Measurements from ENCODE around the gene FOXP3.

Gene FOXP3

GRCh38 chrX:49237060-49237459 is 27.4 kb downstream of the FOXP3 start:
- intact Hi-C loops (cut with DNase I; ENCODE audit: low total_unique reads) = no loop called here
- no peaks in the 10 kb centered on the region for H3K27me3 ChIP-seq
- no peaks in the 10 kb centered on the region for H3K9me3 ChIP-seq
- no peak overlapping the region for H3K4me3 ChIP-seq
- peak in 1 of 2 donors; percentile 27 for DNase-seq
- TF ChIP-seq, protein P1, sequence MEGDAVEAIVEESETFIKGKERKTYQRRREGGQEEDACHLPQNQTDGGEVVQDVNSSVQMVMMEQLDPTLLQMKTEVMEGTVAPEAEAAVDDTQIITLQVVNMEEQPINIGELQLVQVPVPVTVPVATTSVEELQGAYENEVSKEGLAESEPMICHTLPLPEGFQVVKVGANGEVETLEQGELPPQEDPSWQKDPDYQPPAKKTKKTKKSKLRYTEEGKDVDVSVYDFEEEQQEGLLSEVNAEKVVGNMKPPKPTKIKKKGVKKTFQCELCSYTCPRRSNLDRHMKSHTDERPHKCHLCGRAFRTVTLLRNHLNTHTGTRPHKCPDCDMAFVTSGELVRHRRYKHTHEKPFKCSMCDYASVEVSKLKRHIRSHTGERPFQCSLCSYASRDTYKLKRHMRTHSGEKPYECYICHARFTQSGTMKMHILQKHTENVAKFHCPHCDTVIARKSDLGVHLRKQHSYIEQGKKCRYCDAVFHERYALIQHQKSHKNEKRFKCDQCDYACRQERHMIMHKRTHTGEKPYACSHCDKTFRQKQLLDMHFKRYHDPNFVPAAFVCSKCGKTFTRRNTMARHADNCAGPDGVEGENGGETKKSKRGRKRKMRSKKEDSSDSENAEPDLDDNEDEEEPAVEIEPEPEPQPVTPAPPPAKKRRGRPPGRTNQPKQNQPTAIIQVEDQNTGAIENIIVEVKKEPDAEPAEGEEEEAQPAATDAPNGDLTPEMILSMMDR (IDR thresholded peaks at IDR 0.05) = no peak
- H3K36me3 ChIP-seq = no peaks in the 10 kb centered on the region
- H3K27ac ChIP-seq = no peak overlapping the region
- H3K4me1 ChIP-seq = peaks cover 0 to 20% (median 0%) of the 10 kb centered on the region in 4 donors

- intact Hi-C loops (cut with DNase I; ENCODE audit: low total_unique reads) = no loop called here
- Histone ChIP-seq H3K27me3 (no peaks in the 10 kb centered on the region), H3K4me1 (peaks cover 0 to 20% (median 0%) of the 10 kb centered on the region in 4 donors), H3K4me3 (no peak overlapping the region), H3K9me3 (no peaks in the 10 kb centered on the region), H3K27ac (no peak overlapping the region), H3K36me3 (no peaks in the 10 kb centered on the region)
- no peak for DNase-seq
- TF ChIP-seq, protein P1 (IDR thresholded peaks at IDR 0.05) = no peak
Measured at GRCh38 chrX:49233887-49234555, 30.5 kb downstream of the FOXP3 start.

GRCh38 chrX:49233176-49233575 is 31.3 kb downstream of the FOXP3 start, which contains the start of gene CACNA1F:
TSS of gene CACNA1F (minus strand) at chrX:49233340. CDS start at chrX:49233309, 31 bp downstream.
- intact Hi-C loops (cut with DNase I; ENCODE audit: low total_unique reads) = no loop called here
- no peak for DNase-seq
- TF ChIP-seq, protein P1 (IDR thresholded peaks at IDR 0.05) = no peak
- Histone ChIP-seq H3K4me3 (no peak within 1 kb of the TSS), H3K9me3 (no peaks in the 10 kb centered on the region), H3K27me3 (no peaks in the 10 kb centered on the region), H3K27ac (no peak within 1 kb of the TSS), H3K36me3 (no peaks in the 10 kb centered on the region), H3K4me1 (peaks cover 0 to 20% (median 0%) of the 10 kb centered on the region in 4 donors)

- H3K4me1 ChIP-seq = peaks cover 0 to 20% (median 0%) of the 10 kb centered on the region in 4 donors
- TF ChIP-seq, protein P1 (IDR thresholded peaks at IDR 0.05) = no peak
- intact Hi-C loops (cut with DNase I; ENCODE audit: low total_unique reads) = no loop called here
- H3K27ac ChIP-seq = no peak overlapping the region
- H3K4me3 ChIP-seq = no peak overlapping the region
- no peaks in the 10 kb centered on the region for H3K36me3 ChIP-seq
- no peaks in the 10 kb centered on the region for H3K9me3 ChIP-seq
- no peaks in the 10 kb centered on the region for H3K27me3 ChIP-seq
- no peak for DNase-seq
Measured at GRCh38 chrX:49232525-49232924, 32.0 kb downstream of the FOXP3 start.

DNA sequence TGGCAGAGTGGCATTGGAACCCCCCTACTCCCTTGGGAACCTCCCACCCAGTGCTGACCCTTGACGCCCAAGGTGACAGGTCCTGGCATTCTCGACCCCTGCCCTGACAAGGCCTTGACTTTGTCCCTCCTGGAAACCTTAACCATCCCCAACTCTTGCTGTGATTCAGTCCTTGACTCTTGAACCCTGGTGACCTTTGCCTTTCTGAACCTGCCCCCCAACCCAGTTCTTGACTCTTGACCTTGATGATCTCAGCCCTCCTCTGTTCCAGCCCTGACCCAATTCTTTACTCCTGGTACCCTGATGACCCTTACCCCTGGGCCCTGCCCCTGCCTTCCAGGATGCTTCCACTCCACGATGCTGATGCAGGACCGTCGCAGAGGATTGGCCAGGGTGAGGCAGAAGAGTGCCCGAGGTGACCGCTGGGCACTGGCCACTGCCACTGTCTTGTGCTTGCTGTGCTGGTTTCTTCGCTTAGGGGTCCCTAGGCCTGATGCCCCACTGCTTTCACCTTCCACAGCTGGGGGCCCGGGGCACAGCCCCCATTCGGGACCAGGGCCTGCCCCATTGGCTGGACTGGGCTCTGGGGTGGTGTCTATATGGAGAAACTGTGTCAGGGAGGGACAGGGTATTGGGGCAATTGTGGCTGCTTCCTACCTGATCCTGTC is 33.0 kb downstream of the FOXP3 start:
- Histone ChIP-seq H3K4me1 (peaks cover 0 to 14% (median 0%) of the 10 kb centered on the region in 4 donors), H3K4me3 (no peak overlapping the region), H3K27ac (no peak overlapping the region), H3K27me3 (no peaks in the 10 kb centered on the region), H3K36me3 (no peaks in the 10 kb centered on the region), H3K9me3 (no peaks in the 10 kb centered on the region)
- intact Hi-C loops (cut with DNase I; ENCODE audit: low total_unique reads) = no loop called here
- TF ChIP-seq, protein P1 (IDR thresholded peaks at IDR 0.05) = no peak
- DNase-seq = no peak

Measured in tibial artery (tissue), 4 donors.